Subcutaneous adipose tissue (tissue), 4 donors: ENCODE measurements around the gene TRPC4. TPM values are rescaled to one million over a fixed set of nuclear protein-coding genes. Genes with fewer than 3 reads are reported as not detected.

Experiments
- total RNA-seq, 4 donors: library from RNA; depleted of rRNA; stranded (reverse); fragments of >200 nt; gene quantifications; one replicate each; pipeline ENCODE4 v1.1.0, GENCODE V29; 2016
- TF ChIP-seq, protein P1 (sequence below): fragments of 450-650 bp; IDR thresholded peaks from one replicate; pipeline ENCODE4 v1.5.1; 2016; ENCODE audit warnings: low read depth, mild to moderate bottlenecking, control low read depth, antibody characterized with exemption, moderate library complexity

TRPC4 gene
- total RNA-seq, 4 donors from 2014 or later, result 0.17 to 0.82 (median 0.42) TPM

GRCh38 chr13:37636701-37637100, 232.9 kb downstream of the TRPC4 start:
- TF ChIP-seq, protein P1, sequence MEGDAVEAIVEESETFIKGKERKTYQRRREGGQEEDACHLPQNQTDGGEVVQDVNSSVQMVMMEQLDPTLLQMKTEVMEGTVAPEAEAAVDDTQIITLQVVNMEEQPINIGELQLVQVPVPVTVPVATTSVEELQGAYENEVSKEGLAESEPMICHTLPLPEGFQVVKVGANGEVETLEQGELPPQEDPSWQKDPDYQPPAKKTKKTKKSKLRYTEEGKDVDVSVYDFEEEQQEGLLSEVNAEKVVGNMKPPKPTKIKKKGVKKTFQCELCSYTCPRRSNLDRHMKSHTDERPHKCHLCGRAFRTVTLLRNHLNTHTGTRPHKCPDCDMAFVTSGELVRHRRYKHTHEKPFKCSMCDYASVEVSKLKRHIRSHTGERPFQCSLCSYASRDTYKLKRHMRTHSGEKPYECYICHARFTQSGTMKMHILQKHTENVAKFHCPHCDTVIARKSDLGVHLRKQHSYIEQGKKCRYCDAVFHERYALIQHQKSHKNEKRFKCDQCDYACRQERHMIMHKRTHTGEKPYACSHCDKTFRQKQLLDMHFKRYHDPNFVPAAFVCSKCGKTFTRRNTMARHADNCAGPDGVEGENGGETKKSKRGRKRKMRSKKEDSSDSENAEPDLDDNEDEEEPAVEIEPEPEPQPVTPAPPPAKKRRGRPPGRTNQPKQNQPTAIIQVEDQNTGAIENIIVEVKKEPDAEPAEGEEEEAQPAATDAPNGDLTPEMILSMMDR, result no peak

GRCh38 chr13:37632294-37632693, 237.3 kb downstream of the TRPC4 start:
- TF ChIP-seq, protein P1, result no peak

DNA sequence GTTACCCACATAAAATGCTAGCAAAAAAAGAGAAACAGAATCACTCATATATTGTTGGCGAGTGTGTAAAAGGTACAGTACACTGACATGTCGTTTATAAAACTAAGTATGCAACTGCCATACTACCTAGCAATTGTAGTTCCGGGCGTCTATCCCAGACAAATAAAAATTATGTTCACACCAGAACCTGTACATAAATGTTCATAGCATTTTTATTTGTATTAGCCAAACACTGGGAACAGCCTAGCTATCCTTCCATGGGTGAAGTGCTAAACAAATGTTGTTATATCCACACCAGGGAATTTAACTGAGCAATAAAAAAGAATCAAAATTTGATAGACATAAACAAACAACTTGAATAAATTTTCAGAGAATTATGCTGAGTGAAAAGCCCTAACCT, 242.1 kb downstream of the TRPC4 start:
- TF ChIP-seq, protein P1, result no peak

- TF ChIP-seq, protein P1, result no peak
Observed at GRCh38 chr13:37621811-37622361, 247.7 kb downstream of the TRPC4 start.

- TF ChIP-seq, protein P1, result no peak
Observed at GRCh38 chr13:37618554-37618953, 251.0 kb downstream of the TRPC4 start.

DNA sequence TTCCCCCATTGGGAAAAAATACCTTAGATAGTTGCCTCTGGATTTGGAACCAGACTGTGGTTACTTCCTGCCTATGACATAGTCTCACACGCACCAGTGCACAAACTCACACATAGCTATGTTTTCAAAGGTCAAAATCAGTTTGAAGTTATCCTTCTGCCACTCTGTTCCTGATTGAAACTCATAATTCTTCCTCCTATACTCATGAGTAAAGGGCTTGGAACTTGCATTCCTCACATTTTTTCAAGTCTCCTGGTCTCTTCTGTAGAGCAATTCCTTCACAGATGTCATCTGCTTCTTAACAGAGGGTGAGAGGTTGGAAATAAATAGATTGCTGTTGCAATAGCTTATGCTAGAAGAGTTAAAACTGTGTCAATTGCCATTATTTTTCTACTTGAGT, 252.4 kb downstream of the TRPC4 start:
- TF ChIP-seq, protein P1, result no peak

- TF ChIP-seq, protein P1, result no peak
Observed at GRCh38 chr13:37616131-37616530, 253.4 kb downstream of the TRPC4 start.
